Immature natural killer cell (primary cell): ENCODE measurements around the gene WNK1. TPM values are rescaled to one million over a fixed set of nuclear protein-coding genes. Genes with fewer than 3 reads are reported as not detected.

Experiments used
- DNase-seq, 3 donors: peaks; one replicate each; pipeline ENCODE4 v3.0.0; 2022; ENCODE audit warnings: mixed read lengths in 1 of 3
- H3K27ac Mint-ChIP-seq, 6 donors: one replicate each; pipeline ENCODE4 v1.8.0; 2020; ENCODE audit warnings: mixed read lengths in 6 of 6, mild to moderate bottlenecking in 5 of 6, inconsistent platforms in 4 of 6, moderate library complexity in 3 of 6
- H3K27me3 Mint-ChIP-seq, 3 donors: one replicate each; pipeline ENCODE4 v1.8.0; 2020 to 2021; ENCODE audit warnings: low read depth in 3 of 3, mild to moderate bottlenecking in 3 of 3, mixed read lengths in 3 of 3, moderate library complexity in 3 of 3, inconsistent platforms in 1 of 3
- H3K36me3 Mint-ChIP-seq, 3 donors: one replicate each; pipeline ENCODE4 v1.8.0; 2020; ENCODE audit warnings: mixed read lengths in 3 of 3, inconsistent platforms in 2 of 3, mild to moderate bottlenecking in 2 of 3
- H3K4me1 Mint-ChIP-seq, 2 donors: one replicate each; pipeline ENCODE4 v1.8.0; 2020; ENCODE audit warnings: inconsistent platforms in 2 of 2, mild to moderate bottlenecking in 2 of 2, mixed read lengths in 2 of 2, moderate library complexity in 1 of 2
- H3K4me3 Mint-ChIP-seq, 5 donors: one replicate each; pipeline ENCODE4 v1.8.0; 2020; ENCODE audit warnings: mild to moderate bottlenecking in 5 of 5, mixed read lengths in 5 of 5, inconsistent platforms in 3 of 5, moderate library complexity in 3 of 5
- H3K9me3 Mint-ChIP-seq, 6 donors: one replicate each; pipeline ENCODE4 v1.8.0; 2020; ENCODE audit warnings: mild to moderate bottlenecking in 6 of 6, mixed read lengths in 6 of 6, inconsistent platforms in 4 of 6, moderate library complexity in 3 of 6
- polyA plus RNA-seq, 3 donors: library from polyadenylated mRNA; unstranded; fragments of 300-500 nt; fragmentation: Illumina TruSeq; gene quantifications; one replicate each; pipeline ENCODE4 v1.2.3, GENCODE V29; 2021

WNK1 gene
- polyA plus RNA-seq, 3 donors from 2014 or later: 7.5 to 46.5 (median 8.6) TPM

- no peaks in the 10 kb centered on the region for H3K9me3 Mint-ChIP-seq
- DNase-seq: no peak
- peaks cover 19 to 29% of the 10 kb centered on the region in 2 donors for H3K4me1 Mint-ChIP-seq
- no peaks in the 10 kb centered on the region for H3K27me3 Mint-ChIP-seq
- H3K36me3 Mint-ChIP-seq: no peaks in the 10 kb centered on the region
- H3K4me3 Mint-ChIP-seq: no peak overlapping the region
- peak overlapping the region in 1 of 6 donors; percentile 6 for H3K27ac Mint-ChIP-seq
These were observed 25.9 kb upstream of the WNK1 start for GRCh38 chr12:726281-727140.

GRCh38 chr12:727321-727720, 25.1 kb upstream of the WNK1 start:
- no peaks in the 10 kb centered on the region for H3K27me3 Mint-ChIP-seq
- peaks cover 19 to 29% of the 10 kb centered on the region in 2 donors for H3K4me1 Mint-ChIP-seq
- H3K36me3 Mint-ChIP-seq: no peaks in the 10 kb centered on the region
- H3K4me3 Mint-ChIP-seq: no peak overlapping the region
- H3K9me3 Mint-ChIP-seq: no peaks in the 10 kb centered on the region
- DNase-seq: no peak
- peak overlapping the region in 1 of 6 donors; percentile 19 for H3K27ac Mint-ChIP-seq

- no peaks in the 10 kb centered on the region for H3K36me3 Mint-ChIP-seq
- peak overlapping the region in 1 of 6 donors; percentile 35 for H3K27ac Mint-ChIP-seq
- DNase-seq: peak in 2 of 3 donors; percentile 8 to 23
- H3K4me1 Mint-ChIP-seq: peaks cover 19 to 27% of the 10 kb centered on the region in 2 donors
- H3K27me3 Mint-ChIP-seq: no peaks in the 10 kb centered on the region
- peak overlapping the region in 1 of 5 donors; percentile 18 for H3K4me3 Mint-ChIP-seq
- no peaks in the 10 kb centered on the region for H3K9me3 Mint-ChIP-seq
These were observed 23.6 kb upstream of the WNK1 start for GRCh38 chr12:728781-729180.

GRCh38 chr12:729221-729620, 23.2 kb upstream of the WNK1 start:
- no peaks in the 10 kb centered on the region for H3K36me3 Mint-ChIP-seq
- no peaks in the 10 kb centered on the region for H3K27me3 Mint-ChIP-seq
- H3K4me3 Mint-ChIP-seq: no peak overlapping the region
- H3K4me1 Mint-ChIP-seq: peaks cover 15 to 22% of the 10 kb centered on the region in 2 donors
- no peak for DNase-seq
- H3K27ac Mint-ChIP-seq: peak overlapping the region in 4 of 6 donors; percentile 18 to 77 (median 64)
- no peaks in the 10 kb centered on the region for H3K9me3 Mint-ChIP-seq

GRCh38 chr12:730550-730949, 21.8 kb upstream of the WNK1 start:
- Mint-ChIP-seq H3K9me3 (no peaks in the 10 kb centered on the region), H3K4me1 (peaks cover 11 to 18% of the 10 kb centered on the region in 2 donors), H3K27ac (no peak overlapping the region), H3K36me3 (no peaks in the 10 kb centered on the region), H3K4me3 (no peak overlapping the region), H3K27me3 (no peaks in the 10 kb centered on the region)
- no peak for DNase-seq

GRCh38 chr12:737122-737739, 15.1 kb upstream of the WNK1 start:
- DNase-seq: no peak
- H3K9me3 Mint-ChIP-seq: no peaks in the 10 kb centered on the region
- no peak overlapping the region for H3K4me3 Mint-ChIP-seq
- no peak overlapping the region for H3K27ac Mint-ChIP-seq
- H3K36me3 Mint-ChIP-seq: no peaks in the 10 kb centered on the region
- H3K27me3 Mint-ChIP-seq: peaks cover 0 to 5% (median 0%) of the 10 kb centered on the region in 3 donors
- no peaks in the 10 kb centered on the region for H3K4me1 Mint-ChIP-seq

GRCh38 chr12:738712-739111, 13.7 kb upstream of the WNK1 start:
- Mint-ChIP-seq H3K4me1 (no peaks in the 10 kb centered on the region), H3K27ac (no peak overlapping the region), H3K4me3 (no peak overlapping the region), H3K36me3 (no peaks in the 10 kb centered on the region), H3K9me3 (no peaks in the 10 kb centered on the region), H3K27me3 (peaks cover 0 to 5% (median 1%) of the 10 kb centered on the region in 3 donors)
- DNase-seq: no peak

GRCh38 chr12:739349-739748, 13.0 kb upstream of the WNK1 start:
- Mint-ChIP-seq H3K27me3 (peaks cover 0 to 5% (median 1%) of the 10 kb centered on the region in 3 donors), H3K4me1 (no peaks in the 10 kb centered on the region), H3K9me3 (no peaks in the 10 kb centered on the region), H3K36me3 (no peaks in the 10 kb centered on the region), H3K27ac (no peak overlapping the region), H3K4me3 (no peak overlapping the region)
- DNase-seq: no peak

- DNase-seq: no peak
- H3K4me3 Mint-ChIP-seq: no peak overlapping the region
- peaks cover 0 to 5% (median 1%) of the 10 kb centered on the region in 3 donors for H3K27me3 Mint-ChIP-seq
- H3K9me3 Mint-ChIP-seq: no peaks in the 10 kb centered on the region
- H3K4me1 Mint-ChIP-seq: no peaks in the 10 kb centered on the region
- H3K27ac Mint-ChIP-seq: no peak overlapping the region
- no peaks in the 10 kb centered on the region for H3K36me3 Mint-ChIP-seq
These were observed 11.5 kb upstream of the WNK1 start for GRCh38 chr12:740921-741320.

- H3K9me3 Mint-ChIP-seq: no peaks in the 10 kb centered on the region
- H3K27ac Mint-ChIP-seq: peak overlapping the region in 5 of 6 donors; percentile 85 to 88 (median 87)
- peaks cover 0 to 8% (median 0%) of the 10 kb centered on the region in 3 donors for H3K27me3 Mint-ChIP-seq
- peaks cover 11 to 17% of the 10 kb centered on the region in 2 donors for H3K4me1 Mint-ChIP-seq
- H3K36me3 Mint-ChIP-seq: no peaks in the 10 kb centered on the region
- H3K4me3 Mint-ChIP-seq: peak overlapping the region; percentile 33 to 74 (median 47)
- no peak for DNase-seq
These were observed 2.6 kb upstream of the WNK1 start for GRCh38 chr12:749751-750270.

- peaks cover 0 to 8% (median 0%) of the 10 kb centered on the region in 3 donors for H3K27me3 Mint-ChIP-seq
- peaks cover 18 to 25% of the 10 kb centered on the region in 2 donors for H3K4me1 Mint-ChIP-seq
- H3K27ac Mint-ChIP-seq: no peak overlapping the region
- DNase-seq: no peak
- H3K9me3 Mint-ChIP-seq: no peaks in the 10 kb centered on the region
- H3K36me3 Mint-ChIP-seq: no peaks in the 10 kb centered on the region
- no peak overlapping the region for H3K4me3 Mint-ChIP-seq
These were observed 1.8 kb upstream of the WNK1 start for GRCh38 chr12:750366-751191.

GRCh38 chr12:751192-751998, 984 bp upstream of the WNK1 start:
- DNase-seq: peak; percentile 80 to 85 (median 85)
- no peaks in the 10 kb centered on the region for H3K9me3 Mint-ChIP-seq
- H3K4me3 Mint-ChIP-seq: no peak overlapping the region
- no peak overlapping the region for H3K27ac Mint-ChIP-seq
- H3K4me1 Mint-ChIP-seq: peaks cover 26 to 33% of the 10 kb centered on the region in 2 donors
- H3K36me3 Mint-ChIP-seq: no peaks in the 10 kb centered on the region
- H3K27me3 Mint-ChIP-seq: peaks cover 0 to 8% (median 0%) of the 10 kb centered on the region in 3 donors
